D341Med (cell line): ENCODE data around the gene RNF151.
A peak's percentile ranks its signal among the peaks of the same experiment; 100 is the strongest.
"Not testable (repeated sequence)": the region's sequence is repeated elsewhere in the genome, so short reads cannot be mapped to it uniquely, and the experiment has no call there.

ENCODE experiments used
- DNase-seq: peaks from one replicate; pipeline ENCODE4 v3.0.0; 2012; ENCODE audit warnings: low spot score

RNF151 gene

GRCh38 chr16:2008631-2009163 is 42.0 kb downstream of the RNF151 start:
- no peak for DNase-seq

- DNase-seq: peak; percentile 58
These were observed 42.6 kb downstream of the RNF151 start for GRCh38 chr16:2009164-2009711.

- peak; percentile 94 for DNase-seq
These were observed 43.3 kb downstream of the RNF151 start, which contains the start of gene ZNF598 for GRCh38 chr16:2009791-2010510. Gene ZNF598 (minus strand): TSS chr16:2009821.

- not testable (repeated sequence) for DNase-seq
These were observed 45.1 kb downstream of the RNF151 start for GRCh38 chr16:2011726-2012125.

- DNase-seq: no peak
These were observed 46.9 kb downstream of the RNF151 start for GRCh38 chr16:2013527-2013926.

- DNase-seq: peak; percentile 77
These were observed 48.7 kb downstream of the RNF151 start for GRCh38 chr16:2015117-2015946.

- DNase-seq: no peak
These were observed 49.2 kb downstream of the RNF151 start for GRCh38 chr16:2015947-2016208.

GRCh38 chr16:2016407-2016922 is 49.8 kb downstream of the RNF151 start:
- no peak for DNase-seq
